ENCODE measurements around the gene CENPP.
A peak's percentile ranks its signal among the peaks of the same experiment; 100 is the strongest.

The CENPP gene

GRCh38 chr9:92350740-92351133 lies 25.0 kb downstream of the CENPP start:
- Histone ChIP-seq H3K27ac (ENCODE audit: low read depth, low read length) (no peak overlapping the region), H3K36me3 (ENCODE audit: insufficient read depth, low read length) (no peaks in the 10 kb centered on the region)

GRCh38 chr9:92353051-92353450 lies 27.3 kb downstream of the CENPP start:
- H3K9me3 ChIP-seq (ENCODE audit: low read length) = no peaks in the 10 kb centered on the region
- H3K27me3 ChIP-seq (ENCODE audit: control insufficient read depth in 1 of 2, insufficient read depth in 2 of 2, low read length in 2 of 2) = no peaks in the 10 kb centered on the region
- peaks cover 16% of the 10 kb centered on the region for H3K4me1 ChIP-seq (ENCODE audit: insufficient read depth, low read length)
- no peak overlapping the region for H3K4me3 ChIP-seq (ENCODE audit: low read depth in 1 of 2, low read length in 2 of 2)
- H3K27ac ChIP-seq (ENCODE audit: low read depth, low read length) = no peak overlapping the region
- H3K36me3 ChIP-seq (ENCODE audit: insufficient read depth, low read length) = no peaks in the 10 kb centered on the region
- no peak overlapping the region for H3K9ac ChIP-seq (ENCODE audit: low read length)

More at GRCh38 chr9:92350740-92351133, 25.0 kb downstream of the CENPP start:
- H3K27me3 ChIP-seq (ENCODE audit: control insufficient read depth in 1 of 2, insufficient read depth in 2 of 2, low read length in 2 of 2) = no peaks in the 10 kb centered on the region
- H3K9ac ChIP-seq (ENCODE audit: low read length) = no peak overlapping the region
- no peak overlapping the region for H3K4me3 ChIP-seq (ENCODE audit: low read depth in 1 of 2, low read length in 2 of 2)
- H3K4me1 ChIP-seq (ENCODE audit: insufficient read depth, low read length) = peaks cover 16% of the 10 kb centered on the region
- no peaks in the 10 kb centered on the region for H3K9me3 ChIP-seq (ENCODE audit: low read length)

DNA sequence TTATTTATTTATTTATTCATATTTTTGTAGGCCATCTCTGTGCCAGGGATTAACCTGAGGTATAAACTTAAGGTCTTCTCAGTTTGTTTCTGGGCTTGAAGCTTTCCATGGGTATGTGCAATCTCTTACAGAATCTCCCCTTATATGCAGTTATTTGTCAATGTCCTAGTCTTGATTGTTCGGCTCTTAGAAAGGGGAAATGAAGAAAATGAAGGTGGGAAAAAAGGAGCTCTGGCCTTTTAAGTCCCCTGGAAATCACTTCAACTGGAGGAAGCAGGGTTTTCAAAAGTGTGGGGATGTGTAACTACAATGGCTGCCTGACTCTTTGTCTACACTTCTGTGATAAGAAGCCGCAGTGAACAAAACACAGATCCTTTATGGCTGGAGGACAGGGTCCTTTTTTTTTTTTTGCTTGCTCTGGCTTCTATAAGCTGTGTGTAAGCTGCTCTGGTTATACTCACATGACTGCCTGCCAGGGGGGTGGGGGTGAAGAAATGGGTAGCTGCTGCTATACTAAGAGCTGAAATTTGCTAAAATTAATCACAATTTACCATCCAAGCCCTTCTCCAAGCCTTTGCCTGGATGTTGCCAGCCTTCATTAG lies 33.7 kb downstream of the CENPP start:
- Histone ChIP-seq H3K9me3 (ENCODE audit: low read length) (no peaks in the 10 kb centered on the region), H3K4me1 (ENCODE audit: insufficient read depth, low read length) (peaks cover 11% of the 10 kb centered on the region), H3K27ac (ENCODE audit: low read depth, low read length) (peak overlapping the region; percentile 52), H3K9ac (ENCODE audit: low read length) (no peak overlapping the region), H3K4me3 (ENCODE audit: low read depth in 1 of 2, low read length in 2 of 2) (no peak overlapping the region), H3K27me3 (ENCODE audit: control insufficient read depth in 1 of 2, insufficient read depth in 2 of 2, low read length in 2 of 2) (no peaks in the 10 kb centered on the region), H3K36me3 (ENCODE audit: insufficient read depth, low read length) (no peaks in the 10 kb centered on the region)

DNA sequence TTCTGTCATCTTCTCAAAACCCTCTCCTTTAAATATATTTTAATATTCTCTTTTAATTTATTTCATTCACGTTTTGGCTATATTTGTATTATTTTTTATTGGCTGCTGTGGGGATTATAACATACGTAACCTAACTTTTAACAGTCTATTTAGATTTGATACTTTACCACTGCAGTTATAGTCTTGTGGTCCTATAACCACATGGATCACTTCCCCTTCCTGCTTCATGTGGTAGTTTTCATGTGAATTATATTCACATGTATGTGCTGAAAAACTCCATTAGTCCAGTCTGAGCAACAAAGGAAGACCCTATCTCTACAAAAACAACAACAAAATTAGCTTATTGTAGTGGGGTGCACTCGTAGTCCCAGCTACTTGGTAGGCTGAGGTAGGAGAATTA lies 34.3 kb downstream of the CENPP start:
- Histone ChIP-seq H3K36me3 (ENCODE audit: insufficient read depth, low read length) (no peaks in the 10 kb centered on the region), H3K9ac (ENCODE audit: low read length) (no peak overlapping the region), H3K9me3 (ENCODE audit: low read length) (no peaks in the 10 kb centered on the region), H3K27ac (ENCODE audit: low read depth, low read length) (peak overlapping the region; percentile 52), H3K4me3 (ENCODE audit: low read depth in 1 of 2, low read length in 2 of 2) (no peak overlapping the region), H3K4me1 (ENCODE audit: insufficient read depth, low read length) (peaks cover 11% of the 10 kb centered on the region), H3K27me3 (ENCODE audit: control insufficient read depth in 1 of 2, insufficient read depth in 2 of 2, low read length in 2 of 2) (no peaks in the 10 kb centered on the region)

- peaks cover 5% of the 10 kb centered on the region for H3K4me1 ChIP-seq (ENCODE audit: insufficient read depth, low read length)
- H3K9ac ChIP-seq (ENCODE audit: low read length) = no peak overlapping the region
- H3K27me3 ChIP-seq (ENCODE audit: control insufficient read depth in 1 of 2, insufficient read depth in 2 of 2, low read length in 2 of 2) = no peaks in the 10 kb centered on the region
- no peak overlapping the region for H3K4me3 ChIP-seq (ENCODE audit: low read depth in 1 of 2, low read length in 2 of 2)
- H3K9me3 ChIP-seq (ENCODE audit: low read length) = no peaks in the 10 kb centered on the region
- H3K27ac ChIP-seq (ENCODE audit: low read depth, low read length) = peak overlapping the region; percentile 37
- no peaks in the 10 kb centered on the region for H3K36me3 ChIP-seq (ENCODE audit: insufficient read depth, low read length)
Observed at GRCh38 chr9:92369075-92369474, 43.3 kb downstream of the CENPP start.

DNA sequence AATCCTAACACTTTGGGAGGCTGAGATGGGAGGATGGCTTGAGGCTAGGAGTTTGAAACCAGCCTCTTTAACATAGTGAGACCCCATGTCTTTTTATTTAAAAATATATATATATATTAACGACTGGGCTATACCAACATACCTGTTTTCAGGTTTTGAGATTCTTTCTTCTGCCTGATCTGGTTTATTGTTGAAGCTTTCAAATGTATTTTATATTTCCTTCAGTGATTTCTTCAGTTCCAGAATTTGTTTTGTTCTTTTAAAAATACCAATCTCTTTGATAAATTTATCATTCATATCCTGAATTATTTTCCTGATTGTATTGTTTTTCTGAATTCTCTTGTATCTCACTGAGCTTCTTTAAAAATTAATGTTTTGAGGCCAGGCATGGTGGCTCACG lies 47.4 kb downstream of the CENPP start:
- Histone ChIP-seq H3K4me1 (ENCODE audit: insufficient read depth, low read length) (peaks cover 5% of the 10 kb centered on the region), H3K9ac (ENCODE audit: low read length) (no peak overlapping the region), H3K9me3 (ENCODE audit: low read length) (no peaks in the 10 kb centered on the region), H3K36me3 (ENCODE audit: insufficient read depth, low read length) (no peaks in the 10 kb centered on the region), H3K27me3 (ENCODE audit: control insufficient read depth in 1 of 2, insufficient read depth in 2 of 2, low read length in 2 of 2) (no peaks in the 10 kb centered on the region), H3K4me3 (ENCODE audit: low read depth in 1 of 2, low read length in 2 of 2) (no peak overlapping the region), H3K27ac (ENCODE audit: low read depth, low read length) (no peak overlapping the region)

- Histone ChIP-seq H3K36me3 (ENCODE audit: insufficient read depth, low read length) (no peaks in the 10 kb centered on the region), H3K4me1 (ENCODE audit: insufficient read depth, low read length) (no peaks in the 10 kb centered on the region), H3K4me3 (ENCODE audit: low read depth in 1 of 2, low read length in 2 of 2) (no peak overlapping the region), H3K27me3 (ENCODE audit: control insufficient read depth in 1 of 2, insufficient read depth in 2 of 2, low read length in 2 of 2) (no peaks in the 10 kb centered on the region), H3K9ac (ENCODE audit: low read length) (no peak overlapping the region), H3K27ac (ENCODE audit: low read depth, low read length) (no peak overlapping the region), H3K9me3 (ENCODE audit: low read length) (no peaks in the 10 kb centered on the region)
Observed at GRCh38 chr9:92377876-92378275, 52.1 kb downstream of the CENPP start.

DNA sequence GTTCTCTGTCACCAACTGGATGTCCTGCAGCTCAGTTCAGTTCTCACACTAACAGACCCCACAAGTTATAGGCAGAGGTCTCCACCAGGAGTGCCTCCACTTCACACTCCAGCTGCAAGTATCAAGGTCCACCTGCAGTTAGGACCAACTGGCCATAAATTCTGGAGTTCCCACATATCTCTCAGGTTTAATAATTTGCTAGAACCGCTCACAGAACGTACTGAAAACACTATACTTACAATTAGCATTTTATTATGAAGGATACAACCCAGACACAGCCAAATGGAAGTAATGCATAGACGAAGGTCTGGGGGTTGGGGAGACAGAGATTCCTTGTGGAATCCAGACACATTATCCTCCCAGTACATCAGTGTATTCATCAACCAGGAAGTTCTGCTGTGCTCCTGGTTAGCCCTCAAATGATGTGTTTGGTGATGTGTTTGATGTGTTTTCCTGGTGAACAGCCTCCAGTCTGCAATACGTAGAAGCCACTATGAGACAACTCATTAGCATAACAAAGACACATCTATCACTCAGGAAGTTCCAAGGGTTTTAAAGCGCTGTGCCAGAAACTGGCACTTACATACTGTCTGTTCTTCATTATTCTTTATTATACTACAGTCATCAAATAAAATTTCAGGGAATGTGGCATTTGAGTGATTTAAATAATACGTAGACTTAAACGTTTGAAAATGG lies 53.3 kb downstream of the CENPP start:
- no peak overlapping the region for H3K4me3 ChIP-seq (ENCODE audit: low read depth in 1 of 2, low read length in 2 of 2)
- no peak overlapping the region for H3K9ac ChIP-seq (ENCODE audit: low read length)
- H3K36me3 ChIP-seq (ENCODE audit: insufficient read depth, low read length) = no peaks in the 10 kb centered on the region
- no peaks in the 10 kb centered on the region for H3K9me3 ChIP-seq (ENCODE audit: low read length)
- H3K27me3 ChIP-seq (ENCODE audit: control insufficient read depth in 1 of 2, insufficient read depth in 2 of 2, low read length in 2 of 2) = no peaks in the 10 kb centered on the region
- no peak overlapping the region for H3K27ac ChIP-seq (ENCODE audit: low read depth, low read length)
- no peaks in the 10 kb centered on the region for H3K4me1 ChIP-seq (ENCODE audit: insufficient read depth, low read length)

GRCh38 chr9:92380603-92381002 lies 54.9 kb downstream of the CENPP start:
- no peak overlapping the region for H3K9ac ChIP-seq (ENCODE audit: low read length)
- H3K4me1 ChIP-seq (ENCODE audit: insufficient read depth, low read length) = no peaks in the 10 kb centered on the region
- no peak overlapping the region for H3K27ac ChIP-seq (ENCODE audit: low read depth, low read length)
- no peaks in the 10 kb centered on the region for H3K27me3 ChIP-seq (ENCODE audit: control insufficient read depth in 1 of 2, insufficient read depth in 2 of 2, low read length in 2 of 2)
- H3K36me3 ChIP-seq (ENCODE audit: insufficient read depth, low read length) = no peaks in the 10 kb centered on the region
- no peak overlapping the region for H3K4me3 ChIP-seq (ENCODE audit: low read depth in 1 of 2, low read length in 2 of 2)
- H3K9me3 ChIP-seq (ENCODE audit: low read length) = no peaks in the 10 kb centered on the region

- Histone ChIP-seq H3K9me3 (ENCODE audit: low read length) (no peaks in the 10 kb centered on the region), H3K27ac (ENCODE audit: low read depth, low read length) (no peak overlapping the region), H3K27me3 (ENCODE audit: control insufficient read depth in 1 of 2, insufficient read depth in 2 of 2, low read length in 2 of 2) (no peaks in the 10 kb centered on the region), H3K9ac (ENCODE audit: low read length) (no peak overlapping the region), H3K36me3 (ENCODE audit: insufficient read depth, low read length) (no peaks in the 10 kb centered on the region), H3K4me1 (ENCODE audit: insufficient read depth, low read length) (no peaks in the 10 kb centered on the region), H3K4me3 (ENCODE audit: low read depth in 1 of 2, low read length in 2 of 2) (no peak overlapping the region)
Observed at GRCh38 chr9:92381775-92382174, 56.0 kb downstream of the CENPP start.

- Histone ChIP-seq H3K9ac (ENCODE audit: low read length) (no peak overlapping the region), H3K36me3 (ENCODE audit: insufficient read depth, low read length) (no peaks in the 10 kb centered on the region), H3K27me3 (ENCODE audit: control insufficient read depth in 1 of 2, insufficient read depth in 2 of 2, low read length in 2 of 2) (no peaks in the 10 kb centered on the region), H3K27ac (ENCODE audit: low read depth, low read length) (no peak overlapping the region), H3K4me3 (ENCODE audit: low read depth in 1 of 2, low read length in 2 of 2) (no peak overlapping the region), H3K9me3 (ENCODE audit: low read length) (no peaks in the 10 kb centered on the region), H3K4me1 (ENCODE audit: insufficient read depth, low read length) (no peaks in the 10 kb centered on the region)
Observed at GRCh38 chr9:92384375-92384774, 58.6 kb downstream of the CENPP start.

GRCh38 chr9:92385001-92385400 lies 59.2 kb downstream of the CENPP start:
- Histone ChIP-seq H3K27ac (ENCODE audit: low read depth, low read length) (peak overlapping the region; percentile 29), H3K36me3 (ENCODE audit: insufficient read depth, low read length) (no peaks in the 10 kb centered on the region)

More at GRCh38 chr9:92385001-92385400, 59.2 kb downstream of the CENPP start:
- Histone ChIP-seq H3K4me1 (ENCODE audit: insufficient read depth, low read length) (peaks cover 6% of the 10 kb centered on the region), H3K27me3 (ENCODE audit: control insufficient read depth in 1 of 2, insufficient read depth in 2 of 2, low read length in 2 of 2) (no peaks in the 10 kb centered on the region), H3K9me3 (ENCODE audit: low read length) (no peaks in the 10 kb centered on the region), H3K9ac (ENCODE audit: low read length) (no peak overlapping the region), H3K4me3 (ENCODE audit: low read depth in 1 of 2, low read length in 2 of 2) (no peak overlapping the region)

All from muscle layer of colon (tissue), 2 donors.